ENCODE measurements around the gene TLCD2. TPM values are rescaled to one million over a fixed set of nuclear protein-coding genes. Genes with fewer than 3 reads are reported as not detected.

TLCD2 gene
- total RNA-seq, 1 experiment from 2014 or later = 6.7 TPM

GRCh38 chr17:1697681-1698080 is 12.5 kb downstream of the TLCD2 start:
- no TSS peak for BruUV-seq (replicated peaks)
- no peak overlapping the region for H3K4me3 ChIP-seq
- H3K79me2 ChIP-seq (ENCODE audit: low read depth) = no peaks in the 10 kb centered on the region
- intact Hi-C loops (cut with micrococcal nuclease; ENCODE audit: unreplicated experiment) = no loop called here
- H3K27ac ChIP-seq = no peak overlapping the region
- no peak overlapping the region for H3K4me2 ChIP-seq
- POLR2A ChIA-PET (ENCODE audit: unreplicated experiment) = no interaction called here
- no peaks in the 10 kb centered on the region for H3K27me3 ChIP-seq (ENCODE audit: insufficient read depth, low read depth)
- TF ChIP-seq EZH2 (IDR thresholded peaks at IDR 0.05; ENCODE audit: low read depth) = no peak
- no peak for TF ChIP-seq CTCF (conservative IDR thresholded peaks at IDR 0.05)
- CTCF ChIA-PET = interaction anchor here (0.6 kb wide), 1 partner anchor 432 kb away, joined by 4 read pairs; no protein-coding TSS in a partner anchor
- no peaks in the 10 kb centered on the region for H3K4me1 ChIP-seq (replicated peaks; ENCODE audit: insufficient read depth)
- no peaks in the 10 kb centered on the region for H3K36me3 ChIP-seq (ENCODE audit: low read depth)
- H3F3A ChIP-seq (ENCODE audit: insufficient read depth, low read depth) = peaks cover 5% of the 10 kb centered on the region; the same call in 1 of the 2 replicates
- peak in 1 of 2 experiments; percentile 8 for DNase-seq
- H4K20me1 ChIP-seq (ENCODE audit: insufficient read depth) = no peaks in the 10 kb centered on the region
- H3K9me3 ChIP-seq (ENCODE audit: insufficient read depth, low read depth) = no peaks in the 10 kb centered on the region
- no peak overlapping the region for H2AFZ ChIP-seq
- H3K9me2 ChIP-seq (ENCODE audit: insufficient read depth) = no peaks in the 10 kb centered on the region

DNA sequence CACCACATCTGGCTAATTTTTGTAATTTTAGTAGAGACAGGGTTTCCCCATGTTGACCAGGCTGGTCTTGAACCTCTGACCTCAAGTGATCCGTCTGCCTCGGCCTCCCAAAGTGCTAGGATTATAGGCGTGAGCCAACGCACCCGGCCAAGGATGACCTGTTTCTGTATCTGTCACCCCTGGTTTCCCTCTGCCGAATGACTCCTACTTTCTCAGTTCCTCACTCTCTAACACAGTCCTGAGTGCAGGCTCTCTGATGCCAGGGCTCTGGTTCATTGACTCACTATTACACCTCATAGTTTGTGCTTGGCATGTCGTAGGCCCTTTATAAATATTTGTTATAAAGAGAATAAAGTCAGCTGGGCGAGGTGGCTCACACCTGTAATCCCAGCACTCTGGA is 14.8 kb downstream of the TLCD2 start:
- Histone ChIP-seq H3K4me2 (no peak overlapping the region), H4K20me1 (ENCODE audit: insufficient read depth) (no peaks in the 10 kb centered on the region), H3K27ac (no peak overlapping the region), H3K4me3 (no peak overlapping the region), H2AFZ (no peak overlapping the region), H3K27me3 (ENCODE audit: insufficient read depth, low read depth) (no peaks in the 10 kb centered on the region), H3K4me1 (replicated peaks; ENCODE audit: insufficient read depth) (no peaks in the 10 kb centered on the region), H3K79me2 (ENCODE audit: low read depth) (no peaks in the 10 kb centered on the region), H3F3A (ENCODE audit: insufficient read depth, low read depth) (peaks cover 13% of the 10 kb centered on the region; the same call in 1 of the 2 replicates), H3K9me3 (ENCODE audit: insufficient read depth, low read depth) (no peaks in the 10 kb centered on the region), H3K9me2 (ENCODE audit: insufficient read depth) (no peaks in the 10 kb centered on the region), H3K36me3 (ENCODE audit: low read depth) (no peaks in the 10 kb centered on the region)
- TF ChIP-seq EZH2 (IDR thresholded peaks at IDR 0.05; ENCODE audit: low read depth) = no peak
- TF ChIP-seq CTCF (conservative IDR thresholded peaks at IDR 0.05) = no peak
- BruUV-seq (replicated peaks) = no TSS peak
- ChIA-PET CTCF (no interaction called here), POLR2A (ENCODE audit: unreplicated experiment) (no interaction called here)
- intact Hi-C loops (cut with micrococcal nuclease; ENCODE audit: unreplicated experiment) = no loop called here
- peak in 1 of 2 experiments; percentile 1 for DNase-seq

DNA sequence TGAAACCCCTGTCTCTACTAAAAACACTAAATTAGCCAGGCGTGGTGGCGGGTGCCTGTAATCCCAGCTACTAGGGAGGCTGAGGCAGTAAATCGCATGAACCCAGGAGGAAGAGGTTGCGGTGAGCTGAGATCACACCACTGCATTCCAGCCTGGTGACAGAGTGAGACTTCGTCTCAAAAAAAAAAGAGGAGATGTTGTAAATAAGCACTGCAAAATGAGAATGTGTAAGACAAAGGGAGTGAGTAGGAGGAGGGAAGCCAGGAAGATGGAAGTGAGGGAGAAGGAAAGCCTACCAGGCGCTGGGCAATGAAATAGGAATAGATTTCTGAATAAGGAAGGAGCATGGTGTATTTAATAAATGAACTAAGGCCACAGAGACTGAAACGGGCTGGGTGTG is 16.8 kb downstream of the TLCD2 start:
- peaks cover 13% of the 10 kb centered on the region; the same call in 1 of the 2 replicates for H3F3A ChIP-seq (ENCODE audit: insufficient read depth, low read depth)
- no peaks in the 10 kb centered on the region for H3K36me3 ChIP-seq (ENCODE audit: low read depth)
- H3K27me3 ChIP-seq (ENCODE audit: insufficient read depth, low read depth) = no peaks in the 10 kb centered on the region
- H3K9me2 ChIP-seq (ENCODE audit: insufficient read depth) = no peaks in the 10 kb centered on the region
- no peak overlapping the region for H2AFZ ChIP-seq
- H4K20me1 ChIP-seq (ENCODE audit: insufficient read depth) = no peaks in the 10 kb centered on the region
- TF ChIP-seq EZH2 (IDR thresholded peaks at IDR 0.05; ENCODE audit: low read depth) (no peak), CTCF (conservative IDR thresholded peaks at IDR 0.05) (no peak)
- BruUV-seq (replicated peaks) = no TSS peak
- DNase-seq = peak in 1 of 2 experiments; percentile 36
- no peaks in the 10 kb centered on the region for H3K4me1 ChIP-seq (replicated peaks; ENCODE audit: insufficient read depth)
- H3K4me3 ChIP-seq = no peak overlapping the region
- H3K27ac ChIP-seq = no peak overlapping the region
- H3K9me3 ChIP-seq (ENCODE audit: insufficient read depth, low read depth) = no peaks in the 10 kb centered on the region
- POLR2A ChIA-PET (ENCODE audit: unreplicated experiment) = interaction anchor here (0.7 kb wide), 1 partner anchor 182 kb away, joined by 5 read pairs; no protein-coding TSS in a partner anchor
- intact Hi-C loops (cut with micrococcal nuclease; ENCODE audit: unreplicated experiment) = no loop called here
- CTCF ChIA-PET = no interaction called here
- no peaks in the 10 kb centered on the region for H3K79me2 ChIP-seq (ENCODE audit: low read depth)
- no peak overlapping the region for H3K4me2 ChIP-seq

Measured in PC-9 (cell line).